ENCODE results near the gene GSTM1. TPM values are rescaled to one million over a fixed set of nuclear protein-coding genes. Genes with fewer than 3 reads are reported as not detected.

Gene GSTM1
- total and polyA plus RNA-seq, 10 of the 15 experiments (the other 5 are each of a cell fraction or from before 2014, with no cell fraction given), result 16.0 to 75.6 (median 46.4) TPM

- TF ChIP-seq CREB1 (IDR thresholded peaks at IDR 0.05; ENCODE audit: low read depth) (peak; percentile 37; the same call in 1 of the 2 replicates), NFYB (IDR thresholded peaks at IDR 0.05; ENCODE audit: insufficient read depth, low read depth, low read length) (no peak), SPI1 (IDR thresholded peaks at IDR 0.05; ENCODE audit: borderline replicate concordance, insufficient read depth, low read depth, low read length) (peak; percentile 1; the same call in 1 of the 2 replicates), RB1 (IDR thresholded peaks at IDR 0.05; ENCODE audit: borderline replicate concordance) (peak; percentile 73; the same call in 1 of the 2 replicates), MLLT1 (IDR thresholded peaks at IDR 0.05) (no peak), GATAD2B (conservative IDR thresholded peaks at IDR 0.05; ENCODE audit: low read depth) (peak; percentile 79), TCF3 (IDR thresholded peaks at IDR 0.05; ENCODE audit: borderline replicate concordance, insufficient read depth, low read depth, low read length) (no peak), IKZF2 (IDR thresholded peaks at IDR 0.05) (peak in 1 of 2 experiments; percentile 40; a peak in 1 of 4 replicates), JUND (IDR thresholded peaks at IDR 0.05; ENCODE audit: low read depth, low read length) (no peak), CTCF (IDR thresholded peaks at IDR 0.05 in 2 of 3, conservative IDR thresholded peaks at IDR 0.05 in 1 of 3; ENCODE audit: control insufficient read depth in 2 of 3, extremely low read depth in 1 of 3, insufficient read depth in 1 of 3, low read depth in 3 of 3, low read length in 3 of 3) (no peak), YY1 (IDR thresholded peaks at IDR 0.05; ENCODE audit: low read depth, low read length) (no peak), RAD21 (IDR thresholded peaks at IDR 0.05; ENCODE audit: insufficient read depth, low read depth, low read length) (no peak), MYC (IDR thresholded peaks at IDR 0.05; ENCODE audit: insufficient read depth, insufficient read length, insufficient replicate concordance, low read length, severe bottlenecking) (peak; percentile 23), MAX (IDR thresholded peaks at IDR 0.05; ENCODE audit: low read depth, low read length) (no peak), RAD51 (IDR thresholded peaks at IDR 0.05) (no peak), STAT3 (IDR thresholded peaks at IDR 0.05; ENCODE audit: low read depth, low read length) (no peak), ASH2L (IDR thresholded peaks at IDR 0.05; ENCODE audit: borderline replicate concordance, low read depth) (peak; percentile 46; the same call in 1 of the 2 replicates), LARP7 (IDR thresholded peaks at IDR 0.05) (no peak; the same call in 1 of the 2 replicates), E4F1 (IDR thresholded peaks at IDR 0.05; ENCODE audit: borderline replicate concordance, partially characterized antibody) (peak; percentile 29), POLR2A (IDR thresholded peaks at IDR 0.05; ENCODE audit: low read depth, low read length) (peak; percentile 77), CEBPB (IDR thresholded peaks at IDR 0.05; ENCODE audit: borderline replicate concordance in 1 of 2, low read depth in 2 of 2, low read length in 2 of 2) (no peak)
These were observed 31.8 kb upstream of the GSTM1 start, which contains the start of gene GSTM4 (continued) for GRCh38 chr1:109655615-109656519.

Measured in GM12878 (cell line).